Prostate gland (tissue), 2 donors: ENCODE results near the gene ZNF84.

Experiments
- CTCF ChIP-seq, 4 experiments: fragments of 200-600 bp in 2 of 4; fragments of 450-650 bp in 2 of 4; sonication (generic) in 2 of 4; IDR thresholded peaks; 1 replicate in 3 of 4; 2 replicates in 1 of 4; pipeline ENCODE4 v1.5.1; 2016 to 2019; ENCODE audit warnings: antibody characterized with exemption in 4 of 4, mild to moderate bottlenecking in 2 of 4, moderate library complexity in 2 of 4
- POLR2A ChIP-seq: fragments of 450-650 bp; IDR thresholded peaks from one replicate; pipeline ENCODE4 v1.6.1; 2016; ENCODE audit warnings: antibody characterized with exemption, mild to moderate bottlenecking
- POLR2AphosphoS5 ChIP-seq: sonication (generic); formaldehyde crosslinking; IDR thresholded peaks from one replicate; pipeline ENCODE4 v1.6.1; 2017; ENCODE audit warnings: antibody characterized with exemption

- TF ChIP-seq POLR2A: no peak
- TF ChIP-seq CTCF (IDR thresholded peaks at IDR 0.05): no peak
- TF ChIP-seq POLR2AphosphoS5: no peak
These were observed 68.9 kb downstream of the ZNF84 start for GRCh38 chr12:133106253-133106652.
